IMR-90 (cell line): ENCODE data around the gene BRAF.
"Not testable (repeated sequence)": the region's sequence is repeated elsewhere in the genome, so short reads cannot be mapped to it uniquely, and the experiment has no call there.

Experiments used
- FOS ChIP-seq: fragments of 150-350 bp; IDR thresholded peaks from 2 replicates; pipeline ENCODE4 v1.6.1; 2016; ENCODE audit warnings: low read depth, low read length
- MAFK ChIP-seq: IDR thresholded peaks from 2 replicates; pipeline ENCODE4 v1.6.1; 2012; ENCODE audit warnings: low read depth, low read length, improper control_type of control experiment
- POLR2A ChIP-seq: IDR thresholded peaks from 2 replicates; pipeline ENCODE4 v1.6.1; 2012; ENCODE audit warnings: mild to moderate bottlenecking, low read depth, low read length
- RAD21 ChIP-seq: IDR thresholded peaks from 2 replicates; pipeline ENCODE4 v1.6.1; 2012; ENCODE audit warnings: low read length, improper control_type of control experiment
- RCOR1 ChIP-seq: IDR thresholded peaks from 2 replicates; pipeline ENCODE4 v1.6.1; 2012; ENCODE audit warnings: mild to moderate bottlenecking, low read length, improper control_type of control experiment; ENCODE audit not compliant: insufficient replicate concordance
- TF ChIP-seq, protein P1 (sequence below): conservative IDR thresholded peaks from 2 replicates; pipeline ENCODE4 v1.5.1; 2012; ENCODE audit warnings: mild to moderate bottlenecking, low read depth, low read length, improper control_type of control experiment

DNA sequence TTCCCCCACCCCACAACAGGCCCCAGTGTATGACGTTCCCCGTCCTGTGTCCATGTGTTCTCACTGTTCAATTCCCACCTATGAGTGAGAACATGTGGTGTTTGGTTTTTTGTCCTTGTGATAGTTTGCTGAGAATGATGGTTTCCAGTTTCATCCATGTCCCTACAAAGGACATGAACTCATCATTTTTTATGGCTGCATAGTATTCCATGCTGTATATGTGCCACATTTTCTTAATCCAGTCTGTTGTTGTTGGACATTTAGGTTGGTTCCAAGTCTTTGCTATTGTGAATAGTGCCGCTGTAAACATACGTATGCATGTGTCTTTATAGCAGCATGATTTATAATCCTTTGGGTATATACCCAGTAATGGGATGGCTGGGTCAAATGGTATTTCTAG lies 216.0 kb downstream of the BRAF start:
- TF ChIP-seq, protein P1, sequence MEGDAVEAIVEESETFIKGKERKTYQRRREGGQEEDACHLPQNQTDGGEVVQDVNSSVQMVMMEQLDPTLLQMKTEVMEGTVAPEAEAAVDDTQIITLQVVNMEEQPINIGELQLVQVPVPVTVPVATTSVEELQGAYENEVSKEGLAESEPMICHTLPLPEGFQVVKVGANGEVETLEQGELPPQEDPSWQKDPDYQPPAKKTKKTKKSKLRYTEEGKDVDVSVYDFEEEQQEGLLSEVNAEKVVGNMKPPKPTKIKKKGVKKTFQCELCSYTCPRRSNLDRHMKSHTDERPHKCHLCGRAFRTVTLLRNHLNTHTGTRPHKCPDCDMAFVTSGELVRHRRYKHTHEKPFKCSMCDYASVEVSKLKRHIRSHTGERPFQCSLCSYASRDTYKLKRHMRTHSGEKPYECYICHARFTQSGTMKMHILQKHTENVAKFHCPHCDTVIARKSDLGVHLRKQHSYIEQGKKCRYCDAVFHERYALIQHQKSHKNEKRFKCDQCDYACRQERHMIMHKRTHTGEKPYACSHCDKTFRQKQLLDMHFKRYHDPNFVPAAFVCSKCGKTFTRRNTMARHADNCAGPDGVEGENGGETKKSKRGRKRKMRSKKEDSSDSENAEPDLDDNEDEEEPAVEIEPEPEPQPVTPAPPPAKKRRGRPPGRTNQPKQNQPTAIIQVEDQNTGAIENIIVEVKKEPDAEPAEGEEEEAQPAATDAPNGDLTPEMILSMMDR, result not testable (repeated sequence)
- not testable (repeated sequence) for TF ChIP-seq RAD21, RCOR1, MAFK, POLR2A, FOS
